PC-3 (cell line): ENCODE measurements around the gene APOBEC3G. TPM values are rescaled to one million over a fixed set of nuclear protein-coding genes. Genes with fewer than 3 reads are reported as not detected.
A peak's percentile ranks its signal among the peaks of the same experiment; 100 is the strongest.
"Not testable (repeated sequence)": the region's sequence is repeated elsewhere in the genome, so short reads cannot be mapped to it uniquely, and the experiment has no call there.

Experiments
- ATAC-seq: fragments of 200-7000 bp; cut with Tn5 transposase; 2 replicates; pipeline ENCODE4 v1.9.1; 2020; ENCODE audit warnings: mild to moderate bottlenecking, moderate library complexity
- BruUV-seq: library from RNA; stranded (reverse); fragments of 400-500 nt; replicated peaks from 2 replicates; lab custom pipeline; 2021; lab: Mats Ljungman, UMichigan
- CTCF ChIA-PET: fragments of 300-600 bp; sonication (Branson Sonifier 250); formaldehyde crosslinking; loops from one replicate; lab custom pipeline; 2022; ENCODE audit warnings: antibody characterized with exemption; lab: Charles Lee
- POLR2A ChIA-PET: fragments of 300-600 bp; sonication (Branson Sonifier 250); formaldehyde crosslinking; loops from one replicate; lab custom pipeline; 2022; ENCODE audit warnings: antibody characterized with exemption; ENCODE audit not compliant: unreplicated experiment; lab: Charles Lee
- DNase-seq: peaks from one replicate; pipeline ENCODE4 v3.0.0-alpha.2; 2015
- H2AFZ ChIP-seq: fragments of 300-600 bp; sonication (generic); 2 replicates; pipeline ENCODE4 v1.6.0; 2016; ENCODE audit warnings: antibody characterized with exemption, low read length
- H3F3A ChIP-seq: fragments of 300-600 bp; sonication (generic); one replicate; pipeline ENCODE4 v1.6.0; 2017; ENCODE audit warnings: antibody characterized with exemption, low read length, control low read depth, mild to moderate bottlenecking; ENCODE audit not compliant: unreplicated experiment
- H3K27ac ChIP-seq: fragments of 300-600 bp; sonication (generic); 2 replicates; pipeline ENCODE4 v1.5.1; 2016; ENCODE audit warnings: mild to moderate bottlenecking, low read length
- H3K27me3 ChIP-seq: fragments of 300-600 bp; sonication (generic); 2 replicates; pipeline ENCODE4 v1.6.1; 2016; ENCODE audit warnings: low read length, mixed read lengths
- H3K36me3 ChIP-seq: fragments of 300-600 bp; sonication (generic); 2 replicates; pipeline ENCODE4 v1.6.1; 2016; ENCODE audit warnings: low read depth, mixed run types, low read length, mixed read lengths
- H3K4me1 ChIP-seq: fragments of 300-600 bp; sonication (generic); 2 replicates; pipeline ENCODE4 v1.5.1; 2016; ENCODE audit warnings: low read length; ENCODE audit not compliant: insufficient read depth
- H3K4me2 ChIP-seq: fragments of 300-600 bp; sonication (generic); 2 replicates; pipeline ENCODE4 v1.6.0; 2016; ENCODE audit warnings: low read length
- H3K4me3 ChIP-seq: fragments of 300-600 bp; sonication (generic); 2 replicates; pipeline ENCODE4 v1.5.1; 2016; ENCODE audit warnings: mild to moderate bottlenecking, low read length, mixed read lengths
- H3K79me2 ChIP-seq: fragments of 300-600 bp; sonication (generic); 2 replicates; pipeline ENCODE4 v1.6.1; 2017; ENCODE audit warnings: low read length, mixed read lengths
- H3K9ac ChIP-seq: fragments of 300-600 bp; sonication (generic); 2 replicates; pipeline ENCODE4 v1.6.0; 2016; ENCODE audit warnings: mild to moderate bottlenecking, low read length
- H3K9me2 ChIP-seq: fragments of 300-600 bp; sonication (generic); replicated peaks from 2 replicates; pipeline ENCODE4 v1.6.1; 2016; ENCODE audit warnings: mixed run types, low read length, mixed read lengths
- H3K9me3 ChIP-seq: fragments of 300-600 bp; sonication (generic); 2 replicates; pipeline ENCODE4 v1.6.1; 2016; ENCODE audit warnings: low read length, mixed read lengths
- H4K20me1 ChIP-seq: fragments of 300-600 bp; sonication (generic); 2 replicates; pipeline ENCODE4 v1.6.1; 2016; ENCODE audit warnings: low read length, mixed read lengths
- EZH2 ChIP-seq: fragments of 300-600 bp; sonication (generic); IDR thresholded peaks from one replicate; pipeline ENCODE4 v1.6.1; 2017; ENCODE audit warnings: antibody characterized with exemption, mild to moderate bottlenecking, low read length; ENCODE audit not compliant: unreplicated experiment
- EZH2phosphoT487 ChIP-seq: fragments of 300-600 bp; sonication (generic); IDR thresholded peaks from 2 replicates; pipeline ENCODE4 v1.6.1; 2018; ENCODE audit warnings: mild to moderate bottlenecking, antibody characterized with exemption, low read length, borderline replicate concordance
- intact Hi-C: fragments of 100-400 bp; cut with micrococcal nuclease; formaldehyde crosslinking; loops from 2 replicates; pipeline ENCODE4 v1.9.0; 2023
- total RNA-seq: library from RNA; depleted of rRNA; stranded (reverse); fragments of >200 nt; gene quantifications from 2 replicates; pipeline ENCODE4 v1.2.3, GENCODE V29; 2014
- TF ChIP-seq, protein P1 (sequence below): fragments of 300-600 bp; sonication (generic); conservative IDR thresholded peaks from 2 replicates; pipeline ENCODE4 v1.5.1; 2017; ENCODE audit warnings: antibody characterized with exemption, low read depth, mild to moderate bottlenecking, low read length

APOBEC3G gene
- total RNA-seq, 1 experiment from 2014 or later, result 4.4 TPM

- BruUV-seq, result TSS peak; percentile 59
- no peak overlapping the region for H3K4me2 ChIP-seq
These were observed 1.3 kb downstream of the APOBEC3G start for GRCh38 chr22:39078329-39078728.

DNA sequence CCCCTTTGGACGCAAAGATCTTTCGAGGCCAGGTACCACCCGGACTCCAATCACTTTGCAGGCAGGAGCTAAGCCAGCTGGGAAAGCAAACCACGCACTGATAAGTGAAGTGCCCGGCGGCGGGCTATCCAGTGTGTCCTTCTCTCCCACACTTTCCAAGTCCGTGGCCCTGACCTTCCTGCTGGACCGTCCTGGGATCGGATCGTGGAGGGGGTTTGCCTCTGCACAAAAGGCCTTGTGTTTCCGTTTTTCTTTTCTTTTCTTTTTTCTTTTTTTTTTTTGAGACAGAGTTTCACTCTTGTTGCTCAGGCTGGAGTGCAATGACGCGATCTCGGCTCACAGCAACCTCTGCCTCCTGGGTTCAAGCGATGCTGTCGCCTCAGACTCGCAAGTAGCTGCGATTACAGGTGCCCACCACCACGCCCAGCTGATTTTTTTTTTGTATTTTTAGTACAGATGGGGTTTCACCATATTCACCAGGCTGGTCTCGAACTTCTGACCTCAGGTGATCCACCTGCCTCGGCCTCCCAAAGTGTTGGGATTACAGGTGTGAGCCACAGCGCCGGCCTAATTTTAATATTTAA, 2.1 kb downstream of the APOBEC3G start:
- H3K27me3 ChIP-seq, POLR2A ChIA-PET, H2AFZ ChIP-seq, H3K4me2 ChIP-seq, H3K27ac ChIP-seq, H3K36me3 ChIP-seq, intact Hi-C loops, H4K20me1 ChIP-seq, H3F3A ChIP-seq, CTCF ChIA-PET, H3K9me2 ChIP-seq, H3K4me3 ChIP-seq, ATAC-seq, H3K4me1 ChIP-seq, H3K9ac ChIP-seq, BruUV-seq, DNase-seq, H3K9me3 ChIP-seq, H3K79me2 ChIP-seq: not testable (repeated sequence)

More at GRCh38 chr22:39078329-39078728, 1.3 kb downstream of the APOBEC3G start:
- no peaks in the 10 kb centered on the region for H3K9me2 ChIP-seq
- no peaks in the 10 kb centered on the region for H3K27me3 ChIP-seq
- H3K4me3 ChIP-seq, result no peak overlapping the region
- no peaks in the 10 kb centered on the region for H3K79me2 ChIP-seq
- no peak for ATAC-seq
- H3K27ac ChIP-seq, result no peak overlapping the region
- H3K36me3 ChIP-seq, result no peaks in the 10 kb centered on the region
- H3K9ac ChIP-seq, result no peak overlapping the region
- H2AFZ ChIP-seq, result no peak overlapping the region
- TF ChIP-seq EZH2, result no peak
- TF ChIP-seq EZH2phosphoT487, result no peak
- TF ChIP-seq, protein P1, sequence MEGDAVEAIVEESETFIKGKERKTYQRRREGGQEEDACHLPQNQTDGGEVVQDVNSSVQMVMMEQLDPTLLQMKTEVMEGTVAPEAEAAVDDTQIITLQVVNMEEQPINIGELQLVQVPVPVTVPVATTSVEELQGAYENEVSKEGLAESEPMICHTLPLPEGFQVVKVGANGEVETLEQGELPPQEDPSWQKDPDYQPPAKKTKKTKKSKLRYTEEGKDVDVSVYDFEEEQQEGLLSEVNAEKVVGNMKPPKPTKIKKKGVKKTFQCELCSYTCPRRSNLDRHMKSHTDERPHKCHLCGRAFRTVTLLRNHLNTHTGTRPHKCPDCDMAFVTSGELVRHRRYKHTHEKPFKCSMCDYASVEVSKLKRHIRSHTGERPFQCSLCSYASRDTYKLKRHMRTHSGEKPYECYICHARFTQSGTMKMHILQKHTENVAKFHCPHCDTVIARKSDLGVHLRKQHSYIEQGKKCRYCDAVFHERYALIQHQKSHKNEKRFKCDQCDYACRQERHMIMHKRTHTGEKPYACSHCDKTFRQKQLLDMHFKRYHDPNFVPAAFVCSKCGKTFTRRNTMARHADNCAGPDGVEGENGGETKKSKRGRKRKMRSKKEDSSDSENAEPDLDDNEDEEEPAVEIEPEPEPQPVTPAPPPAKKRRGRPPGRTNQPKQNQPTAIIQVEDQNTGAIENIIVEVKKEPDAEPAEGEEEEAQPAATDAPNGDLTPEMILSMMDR, result no peak
- no peaks in the 10 kb centered on the region for H4K20me1 ChIP-seq
- H3K9me3 ChIP-seq, result no peaks in the 10 kb centered on the region
- H3F3A ChIP-seq, result no peaks in the 10 kb centered on the region
- DNase-seq, result no peak
- intact Hi-C loops, result no loop called here
- ChIA-PET CTCF (no interaction called here), POLR2A (no interaction called here)
- no peaks in the 10 kb centered on the region for H3K4me1 ChIP-seq

- Histone ChIP-seq H3K4me3 (no peak overlapping the region), H3F3A (no peaks in the 10 kb centered on the region), H4K20me1 (no peaks in the 10 kb centered on the region), H3K4me2 (no peak overlapping the region), H3K9ac (no peak overlapping the region), H3K9me2 (no peaks in the 10 kb centered on the region), H3K27ac (no peak overlapping the region), H3K27me3 (no peaks in the 10 kb centered on the region), H3K79me2 (no peaks in the 10 kb centered on the region), H2AFZ (no peak overlapping the region), H3K9me3 (no peaks in the 10 kb centered on the region), H3K36me3 (no peaks in the 10 kb centered on the region), H3K4me1 (no peaks in the 10 kb centered on the region)
- POLR2A ChIA-PET, result no interaction called here
- intact Hi-C loops, result no loop called here
- CTCF ChIA-PET, result no interaction called here
- DNase-seq (no peak), ATAC-seq (no peak)
- no peak for TF ChIP-seq EZH2phosphoT487
- TF ChIP-seq EZH2, result no peak
- TF ChIP-seq, protein P1, result no peak
- BruUV-seq, result no TSS peak
These were observed 3.1 kb downstream of the APOBEC3G start for GRCh38 chr22:39080052-39080762.
